Esophagus muscularis mucosa (tissue), 4 donors: ENCODE data around the gene CHST9. TPM values are rescaled to one million over a fixed set of nuclear protein-coding genes. Genes with fewer than 3 reads are reported as not detected.

Experiments used
- DNase-seq: peaks from one replicate; pipeline ENCODE4 v3.0.0-alpha.2; 2017; ENCODE audit errors: extremely low spot score
- H3K27ac ChIP-seq, 4 donors: fragments of 200-600 bp; sonication (generic); replicated peaks in 1 of 4; 1 replicate in 3 of 4; 2 replicates in 1 of 4; pipeline ENCODE4 v1.5.1; 2016 to 2019; ENCODE audit warnings: mild to moderate bottlenecking in 1 of 4
- H3K27me3 ChIP-seq, 4 donors: fragments of 200-600 bp; sonication (generic); one replicate each; pipeline versions ENCODE4 v1.5.1 to v1.6.0; 2016 to 2019
- H3K36me3 ChIP-seq, 4 donors: fragments of 200-600 bp; sonication (generic); one replicate each; pipeline ENCODE4 v1.5.1; 2016 to 2019
- H3K4me1 ChIP-seq, 4 donors: fragments of 200-600 bp; sonication (generic); one replicate each; pipeline ENCODE4 v1.5.1; 2016 to 2019
- H3K4me3 ChIP-seq, 4 donors: fragments of 200-600 bp; sonication (generic); 1 replicate in 2 of 4; 2 replicates in 2 of 4; pipeline ENCODE4 v1.5.1; 2016 to 2019; ENCODE audit warnings: mild to moderate bottlenecking in 4 of 4, moderate library complexity in 1 of 4
- H3K9me3 ChIP-seq, 4 donors: fragments of 200-600 bp; sonication (generic); 1 replicate in 3 of 4; 2 replicates in 1 of 4; pipeline ENCODE4 v1.5.1; 2016 to 2019
- EP300 ChIP-seq: sonication (generic); formaldehyde crosslinking; IDR thresholded peaks from one replicate; pipeline ENCODE4 v1.6.1; 2017; ENCODE audit warnings: antibody characterized with exemption
- POLR2A ChIP-seq: fragments of 450-650 bp; IDR thresholded peaks from one replicate; pipeline ENCODE4 v1.6.1; 2017; ENCODE audit warnings: antibody characterized with exemption, moderate library complexity, mild to moderate bottlenecking, low read depth
- POLR2AphosphoS5 ChIP-seq, 2 donors: sonication (generic); formaldehyde crosslinking; IDR thresholded peaks; one replicate each; pipeline ENCODE4 v1.6.1; 2017; ENCODE audit warnings: antibody characterized with exemption in 2 of 2
- WGBS: methylation state at CpG from one replicate; pipeline ENCODE4 v1.1.5; 2018; 5-methylcytosine and 5-hydroxymethylcytosine counted together
- intact Hi-C: fragments of 100-400 bp; cut with DNase I; formaldehyde crosslinking; loops from one replicate; pipeline ENCODE4 v1.15.1; 2023
- total RNA-seq, 4 donors: library from RNA; depleted of rRNA; stranded (reverse); fragments of >200 nt; gene quantifications; one replicate each; pipeline versions ENCODE4 v1.1.0 to v1.2.1, GENCODE V29; 2016
- TF ChIP-seq, protein P1 (sequence below), 3 experiments: fragments of 200-600 bp in 2 of 3; fragments of 450-650 bp in 1 of 3; sonication (generic) in 2 of 3; IDR thresholded peaks; one replicate each; pipeline ENCODE4 v1.5.1; 2017 to 2019; ENCODE audit warnings: antibody characterized with exemption in 3 of 3, mild to moderate bottlenecking in 2 of 3, moderate library complexity in 1 of 3

Gene CHST9
- total RNA-seq, 4 donors from 2014 or later, result 0.42 to 2.4 (median 1.4) TPM

DNA sequence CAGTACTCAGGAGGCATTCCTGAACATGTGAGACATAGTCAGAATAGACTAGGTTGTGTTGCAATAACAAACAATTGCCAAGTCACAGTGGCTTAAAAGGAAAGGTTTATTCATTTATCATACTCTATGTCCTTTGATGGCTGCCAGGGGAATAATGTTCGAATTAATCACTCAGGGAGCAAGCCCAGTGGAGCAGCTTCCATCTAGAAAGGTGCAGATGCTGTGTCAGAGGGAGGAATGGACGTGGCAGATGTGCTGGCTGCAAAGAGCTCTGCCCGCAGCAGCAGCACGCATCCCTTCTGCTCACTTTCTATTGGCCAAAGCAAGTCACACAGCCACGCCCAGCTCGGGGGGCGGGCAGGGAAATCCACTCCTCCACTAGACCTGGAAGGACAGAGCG is 213.7 kb downstream of the CHST9 start:
- no peaks in the 10 kb centered on the region for H3K27me3 ChIP-seq
- no peak overlapping the region for H3K4me3 ChIP-seq
- H3K4me1 ChIP-seq, result no peaks in the 10 kb centered on the region
- intact Hi-C loops, result no loop called here
- no peaks in the 10 kb centered on the region for H3K36me3 ChIP-seq
- TF ChIP-seq POLR2AphosphoS5 (IDR thresholded peaks at IDR 0.05), result no peak
- no peak for TF ChIP-seq EP300
- TF ChIP-seq, protein P1, sequence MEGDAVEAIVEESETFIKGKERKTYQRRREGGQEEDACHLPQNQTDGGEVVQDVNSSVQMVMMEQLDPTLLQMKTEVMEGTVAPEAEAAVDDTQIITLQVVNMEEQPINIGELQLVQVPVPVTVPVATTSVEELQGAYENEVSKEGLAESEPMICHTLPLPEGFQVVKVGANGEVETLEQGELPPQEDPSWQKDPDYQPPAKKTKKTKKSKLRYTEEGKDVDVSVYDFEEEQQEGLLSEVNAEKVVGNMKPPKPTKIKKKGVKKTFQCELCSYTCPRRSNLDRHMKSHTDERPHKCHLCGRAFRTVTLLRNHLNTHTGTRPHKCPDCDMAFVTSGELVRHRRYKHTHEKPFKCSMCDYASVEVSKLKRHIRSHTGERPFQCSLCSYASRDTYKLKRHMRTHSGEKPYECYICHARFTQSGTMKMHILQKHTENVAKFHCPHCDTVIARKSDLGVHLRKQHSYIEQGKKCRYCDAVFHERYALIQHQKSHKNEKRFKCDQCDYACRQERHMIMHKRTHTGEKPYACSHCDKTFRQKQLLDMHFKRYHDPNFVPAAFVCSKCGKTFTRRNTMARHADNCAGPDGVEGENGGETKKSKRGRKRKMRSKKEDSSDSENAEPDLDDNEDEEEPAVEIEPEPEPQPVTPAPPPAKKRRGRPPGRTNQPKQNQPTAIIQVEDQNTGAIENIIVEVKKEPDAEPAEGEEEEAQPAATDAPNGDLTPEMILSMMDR (IDR thresholded peaks at IDR 0.05), result no peak
- no peak for TF ChIP-seq POLR2A
- WGBS, result 62% methylated on average over 7 of the region's 8 CpGs
- DNase-seq, result no peak
- no peak overlapping the region for H3K27ac ChIP-seq
- H3K9me3 ChIP-seq, result no peaks in the 10 kb centered on the region

DNA sequence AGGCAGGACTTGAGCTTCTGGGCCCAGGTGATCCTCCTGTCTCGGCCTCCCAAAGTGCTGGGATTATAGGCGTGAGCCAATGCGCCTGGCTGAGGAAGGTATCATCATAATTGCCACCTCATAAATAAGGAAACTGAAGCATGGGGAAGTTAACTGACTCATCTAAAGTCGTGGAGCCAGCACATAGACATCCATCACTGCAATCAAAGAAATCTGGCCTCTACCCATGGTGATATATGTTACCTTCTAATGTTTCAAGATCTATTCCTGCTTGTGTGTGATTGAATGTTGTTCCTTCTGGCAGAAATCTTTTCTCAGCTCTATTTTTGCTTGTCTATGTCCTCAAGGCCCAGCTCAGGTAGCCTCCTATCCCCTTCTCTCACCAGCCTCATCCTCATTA is 214.5 kb downstream of the CHST9 start:
- TF ChIP-seq POLR2A (no peak), POLR2AphosphoS5 (IDR thresholded peaks at IDR 0.05) (no peak), EP300 (no peak)
- TF ChIP-seq, protein P1 (IDR thresholded peaks at IDR 0.05), result no peak
- H3K27me3 ChIP-seq, result no peaks in the 10 kb centered on the region
- H3K27ac ChIP-seq, result no peak overlapping the region
- no peaks in the 10 kb centered on the region for H3K9me3 ChIP-seq
- no peak for DNase-seq
- peaks cover 0 to 1% (median 0%) of the 10 kb centered on the region in 4 donors for H3K4me1 ChIP-seq
- intact Hi-C loops, result no loop called here
- H3K4me3 ChIP-seq, result no peak overlapping the region
- no peaks in the 10 kb centered on the region for H3K36me3 ChIP-seq
- 77% methylated on average over 4 of the region's 4 CpGs for WGBS

GRCh38 chr18:26965206-26965605 is 219.9 kb downstream of the CHST9 start:
- H3K27me3 ChIP-seq, result no peaks in the 10 kb centered on the region
- no peaks in the 10 kb centered on the region for H3K9me3 ChIP-seq
- no peak overlapping the region for H3K27ac ChIP-seq
- no peak for DNase-seq
- TF ChIP-seq, protein P1 (IDR thresholded peaks at IDR 0.05), result no peak
- TF ChIP-seq POLR2A (no peak), POLR2AphosphoS5 (IDR thresholded peaks at IDR 0.05) (no peak), EP300 (no peak)
- no peak overlapping the region for H3K4me3 ChIP-seq
- peaks cover 7 to 16% (median 12%) of the 10 kb centered on the region in 4 donors for H3K4me1 ChIP-seq
- no peaks in the 10 kb centered on the region for H3K36me3 ChIP-seq
- WGBS, result 67% methylated on average over 3 of the region's 3 CpGs
- intact Hi-C loops, result no loop called here

- Histone ChIP-seq H3K27ac (no peak overlapping the region), H3K27me3 (no peaks in the 10 kb centered on the region), H3K4me1 (peaks cover 7 to 16% (median 12%) of the 10 kb centered on the region in 4 donors), H3K4me3 (no peak overlapping the region), H3K9me3 (no peaks in the 10 kb centered on the region), H3K36me3 (no peaks in the 10 kb centered on the region)
- TF ChIP-seq POLR2AphosphoS5 (IDR thresholded peaks at IDR 0.05), result no peak
- TF ChIP-seq, protein P1 (IDR thresholded peaks at IDR 0.05), result peak in 1 of 3 experiments; percentile 37
- no peak for DNase-seq
- intact Hi-C loops, result loop anchor here (5.0 kb wide), 1 partner anchor 151 kb away; no protein-coding TSS in a partner anchor
- 55% methylated on average over 3 of the region's 3 CpGs for WGBS
Observed at GRCh38 chr18:26963292-26963691, 221.8 kb downstream of the CHST9 start.

DNA sequence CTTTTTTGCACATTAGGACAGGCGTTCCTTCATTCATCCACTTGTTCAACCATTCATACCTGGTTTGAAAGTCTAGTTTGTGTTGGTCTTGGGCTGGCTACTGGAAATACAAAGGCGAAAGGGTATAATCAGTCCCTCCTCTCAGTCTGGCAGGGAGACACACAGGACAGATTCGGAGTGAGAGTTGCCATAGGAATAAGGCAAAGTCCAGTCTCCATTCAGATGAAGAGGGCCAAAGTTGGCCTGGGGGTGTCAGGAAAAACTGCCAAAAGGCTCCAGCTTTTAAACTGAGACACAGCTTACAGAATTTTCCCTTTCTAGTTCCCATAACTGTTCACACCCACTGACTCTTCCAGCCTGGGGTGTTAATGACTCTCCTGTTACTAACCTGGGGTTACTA is 223.3 kb downstream of the CHST9 start:
- Histone ChIP-seq H3K9me3 (no peaks in the 10 kb centered on the region), H3K36me3 (no peaks in the 10 kb centered on the region), H3K27ac (no peak overlapping the region), H3K27me3 (no peaks in the 10 kb centered on the region), H3K4me1 (peaks cover 7 to 16% (median 12%) of the 10 kb centered on the region in 4 donors), H3K4me3 (no peak overlapping the region)
- 92% methylated on average over 3 of the region's 3 CpGs for WGBS
- intact Hi-C loops, result loop anchor here (5.0 kb wide), 1 partner anchor 150 kb away; no protein-coding TSS in a partner anchor
- TF ChIP-seq POLR2AphosphoS5 (IDR thresholded peaks at IDR 0.05), result no peak
- TF ChIP-seq, protein P1 (IDR thresholded peaks at IDR 0.05), result no peak
- TF ChIP-seq EP300, result no peak
- DNase-seq, result no peak
